WTC11 (cell line): ENCODE measurements around the gene ENTR1. TPM values are rescaled to one million over a fixed set of nuclear protein-coding genes. Genes with fewer than 3 reads are reported as not detected.

ENCODE experiments used
- ATAC-seq: fragments of 200-7000 bp; cut with Tn5 transposase; 2 replicates; pipeline ENCODE4 v1.10.0; 2021; ENCODE audit warnings: mild to moderate bottlenecking, moderate library complexity
- CTCF ChIA-PET: fragments of 300-600 bp; sonication (Branson Sonifier 250); formaldehyde crosslinking; loops from one replicate; lab custom pipeline; 2021; ENCODE audit warnings: antibody characterized with exemption; lab: Charles Lee
- POLR2A ChIA-PET: fragments of 350-600 bp; sonication (Branson Sonifier 250); formaldehyde crosslinking; loops from one replicate; lab custom pipeline; 2021; ENCODE audit warnings: antibody characterized with exemption; lab: Charles Lee
- DNase-seq: peaks from one replicate; pipeline ENCODE4 v3.0.0; 2021; ENCODE audit warnings: low spot score
- H3K27ac Mint-ChIP-seq: 2 replicates; pipeline ENCODE4 v1.8.0; 2021; ENCODE audit warnings: mixed read lengths
- H3K27me3 Mint-ChIP-seq: 2 replicates; pipeline ENCODE4 v1.8.0; 2021; ENCODE audit warnings: low read depth, mild to moderate bottlenecking, moderate library complexity, mixed read lengths
- H3K36me3 Mint-ChIP-seq: 2 replicates; pipeline ENCODE4 v1.8.0; 2021; ENCODE audit warnings: mixed read lengths
- H3K4me1 Mint-ChIP-seq: 2 replicates; pipeline ENCODE4 v1.8.0; 2022; ENCODE audit warnings: mixed read lengths
- H3K4me3 Mint-ChIP-seq: 2 replicates; pipeline ENCODE4 v1.8.0; 2021; ENCODE audit warnings: mild to moderate bottlenecking, moderate library complexity, mixed read lengths
- H3K9me3 Mint-ChIP-seq: 2 replicates; pipeline ENCODE4 v1.8.0; 2021; ENCODE audit warnings: mixed read lengths
- CBFB ChIP-seq: sonication (generic); formaldehyde crosslinking; IDR thresholded peaks from 2 replicates; pipeline ENCODE4 v1.8.1; 2022; ENCODE audit warnings: mild to moderate bottlenecking, low read depth, missing genetic modification reagents
- CREM ChIP-seq: sonication (generic); formaldehyde crosslinking; IDR thresholded peaks from 2 replicates; pipeline ENCODE4 v1.8.1; 2022; ENCODE audit warnings: mild to moderate bottlenecking, missing genetic modification reagents, moderate library complexity
- FOXJ3 ChIP-seq: sonication (generic); formaldehyde crosslinking; IDR thresholded peaks from 2 replicates; pipeline ENCODE4 v1.9.0; 2021; ENCODE audit warnings: missing genetic modification reagents, mild to moderate bottlenecking, borderline replicate concordance
- FOXP1 ChIP-seq: sonication (generic); formaldehyde crosslinking; IDR thresholded peaks from 2 replicates; pipeline ENCODE4 v1.8.0; 2022; ENCODE audit warnings: missing genetic modification reagents, mild to moderate bottlenecking, moderate library complexity, borderline replicate concordance
- HMGXB4 ChIP-seq: sonication (generic); formaldehyde crosslinking; IDR thresholded peaks from 2 replicates; pipeline ENCODE4 v1.8.1; 2023; ENCODE audit warnings: mild to moderate bottlenecking, moderate library complexity, missing genetic modification reagents
- JAZF1 ChIP-seq: fragments of 250-450 bp; sonication (Bioruptor Pico); IDR thresholded peaks from 2 replicates; pipeline ENCODE4 v1.9.0; 2021; ENCODE audit warnings: moderate library complexity, mild to moderate bottlenecking, inconsistent platforms
- MAX ChIP-seq: sonication (generic); formaldehyde crosslinking; IDR thresholded peaks from 2 replicates; pipeline ENCODE4 v1.8.0; 2022; ENCODE audit warnings: mild to moderate bottlenecking, missing genetic modification reagents
- MYBL2 ChIP-seq: sonication (generic); formaldehyde crosslinking; IDR thresholded peaks from 2 replicates; pipeline ENCODE4 v1.8.1; 2023; ENCODE audit warnings: mild to moderate bottlenecking, moderate library complexity, missing genetic modification reagents
- NR1H2 ChIP-seq: sonication (generic); formaldehyde crosslinking; IDR thresholded peaks from 2 replicates; pipeline ENCODE4 v1.9.0; 2021; ENCODE audit warnings: mild to moderate bottlenecking, moderate library complexity, missing genetic modification reagents
- NR3C1 ChIP-seq: sonication (generic); formaldehyde crosslinking; conservative IDR thresholded peaks from 2 replicates; pipeline ENCODE4 v1.8.1; 2023; ENCODE audit warnings: low read depth, mild to moderate bottlenecking, missing genetic modification reagents
- RELA ChIP-seq: sonication (generic); formaldehyde crosslinking; IDR thresholded peaks from 2 replicates; pipeline ENCODE4 v1.8.1; 2022; ENCODE audit warnings: missing genetic modification reagents, mild to moderate bottlenecking, borderline replicate concordance
- RORB ChIP-seq: fragments of 250-450 bp; sonication (Bioruptor Pico); IDR thresholded peaks from 2 replicates; pipeline ENCODE4 v1.9.0; 2021; ENCODE audit warnings: mild to moderate bottlenecking
- TEAD1 ChIP-seq: sonication (generic); formaldehyde crosslinking; IDR thresholded peaks from 2 replicates; pipeline ENCODE4 v1.8.0; 2022; ENCODE audit warnings: mild to moderate bottlenecking, missing genetic modification reagents
- ZBTB21 ChIP-seq: sonication (generic); formaldehyde crosslinking; IDR thresholded peaks from 2 replicates; pipeline ENCODE4 v1.8.1; 2023; ENCODE audit warnings: mild to moderate bottlenecking, missing genetic modification reagents, borderline replicate concordance
- ZMAT4 ChIP-seq: fragments of 250-450 bp; sonication (Bioruptor Pico); IDR thresholded peaks from 2 replicates; pipeline ENCODE4 v1.9.0; 2021; ENCODE audit warnings: mild to moderate bottlenecking
- ZNF219 ChIP-seq: sonication (generic); formaldehyde crosslinking; IDR thresholded peaks from 2 replicates; pipeline ENCODE4 v1.8.0; 2023; ENCODE audit warnings: missing genetic modification reagents, mild to moderate bottlenecking, borderline replicate concordance
- ZNF512 ChIP-seq: sonication (generic); formaldehyde crosslinking; IDR thresholded peaks from 2 replicates; pipeline ENCODE4 v1.8.1; 2022; ENCODE audit warnings: missing genetic modification reagents, borderline replicate concordance
- ZNF671 ChIP-seq: fragments of 250-450 bp; sonication (Bioruptor Pico); IDR thresholded peaks from 2 replicates; pipeline ENCODE4 v1.8.0; 2021; ENCODE audit warnings: mild to moderate bottlenecking
- total RNA-seq: library from RNA; stranded (reverse); gene quantifications from 3 replicates; pipeline ENCODE4 v1.2.3, GENCODE V29; 2021
- TF ChIP-seq, protein P1 (sequence below): sonication (generic); formaldehyde crosslinking; conservative IDR thresholded peaks from 2 replicates; pipeline ENCODE4 v1.8.1; 2022; ENCODE audit warnings: mild to moderate bottlenecking, missing genetic modification reagents
- TF ChIP-seq, protein P2 (sequence below): sonication (generic); formaldehyde crosslinking; IDR thresholded peaks from 2 replicates; pipeline ENCODE4 v1.8.1; 2023; ENCODE audit warnings: mild to moderate bottlenecking, missing genetic modification reagents
- TF ChIP-seq, protein P3 (sequence below): fragments of 250-450 bp; sonication (Bioruptor Pico); IDR thresholded peaks from 2 replicates; pipeline ENCODE4 v1.9.0; 2021; ENCODE audit warnings: mild to moderate bottlenecking, borderline replicate concordance
- TF ChIP-seq, protein P4 (sequence below): sonication (generic); formaldehyde crosslinking; IDR thresholded peaks from 2 replicates; pipeline ENCODE4 v1.8.1; 2023; ENCODE audit warnings: mild to moderate bottlenecking, missing genetic modification reagents, moderate library complexity

Gene ENTR1
- total RNA-seq, 1 experiment from 2014 or later = 140 TPM

GRCh38 chr9:136422876-136423275 lies 12.5 kb upstream of the ENTR1 start:
- CTCF ChIA-PET = no interaction called here
- H3K36me3 Mint-ChIP-seq = peaks cover 25% of the 10 kb centered on the region

GRCh38 chr9:136421791-136422190 lies 11.4 kb upstream of the ENTR1 start:
- no peaks in the 10 kb centered on the region for H3K9me3 Mint-ChIP-seq
- DNase-seq = no peak
- ATAC-seq = no peak
- H3K4me3 Mint-ChIP-seq = no peak overlapping the region
- POLR2A ChIA-PET = no interaction called here
- H3K27ac Mint-ChIP-seq = no peak overlapping the region
- H3K36me3 Mint-ChIP-seq = peaks cover 33% of the 10 kb centered on the region
- H3K4me1 Mint-ChIP-seq = no peaks in the 10 kb centered on the region
- H3K27me3 Mint-ChIP-seq = no peaks in the 10 kb centered on the region
- CTCF ChIA-PET = interaction anchor here (0.6 kb wide), 2 partner anchors 31 to 242 kb away, joined by 3 read pairs; no protein-coding TSS in a partner anchor
- TF ChIP-seq ZNF219 (CRISPR knock-in tag) (no peak), HMGXB4 (CRISPR knock-in tag) (no peak), RORB (CRISPR knock-in tag) (no peak), TEAD1 (CRISPR knock-in tag) (no peak)
- TF ChIP-seq, protein P1, sequence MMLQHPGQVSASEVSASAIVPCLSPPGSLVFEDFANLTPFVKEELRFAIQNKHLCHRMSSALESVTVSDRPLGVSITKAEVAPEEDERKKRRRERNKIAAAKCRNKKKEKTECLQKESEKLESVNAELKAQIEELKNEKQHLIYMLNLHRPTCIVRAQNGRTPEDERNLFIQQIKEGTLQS (CRISPR knock-in tag) = no peak
- TF ChIP-seq, protein P2, sequence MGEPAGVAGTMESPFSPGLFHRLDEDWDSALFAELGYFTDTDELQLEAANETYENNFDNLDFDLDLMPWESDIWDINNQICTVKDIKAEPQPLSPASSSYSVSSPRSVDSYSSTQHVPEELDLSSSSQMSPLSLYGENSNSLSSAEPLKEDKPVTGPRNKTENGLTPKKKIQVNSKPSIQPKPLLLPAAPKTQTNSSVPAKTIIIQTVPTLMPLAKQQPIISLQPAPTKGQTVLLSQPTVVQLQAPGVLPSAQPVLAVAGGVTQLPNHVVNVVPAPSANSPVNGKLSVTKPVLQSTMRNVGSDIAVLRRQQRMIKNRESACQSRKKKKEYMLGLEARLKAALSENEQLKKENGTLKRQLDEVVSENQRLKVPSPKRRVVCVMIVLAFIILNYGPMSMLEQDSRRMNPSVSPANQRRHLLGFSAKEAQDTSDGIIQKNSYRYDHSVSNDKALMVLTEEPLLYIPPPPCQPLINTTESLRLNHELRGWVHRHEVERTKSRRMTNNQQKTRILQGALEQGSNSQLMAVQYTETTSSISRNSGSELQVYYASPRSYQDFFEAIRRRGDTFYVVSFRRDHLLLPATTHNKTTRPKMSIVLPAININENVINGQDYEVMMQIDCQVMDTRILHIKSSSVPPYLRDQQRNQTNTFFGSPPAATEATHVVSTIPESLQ (CRISPR knock-in tag) = no peak

More at GRCh38 chr9:136422876-136423275, 12.5 kb upstream of the ENTR1 start:
- POLR2A ChIA-PET = no interaction called here
- H3K4me1 Mint-ChIP-seq = no peaks in the 10 kb centered on the region
- no peak overlapping the region for H3K4me3 Mint-ChIP-seq
- TF ChIP-seq CBFB (CRISPR knock-in tag) (no peak), ZMAT4 (CRISPR knock-in tag) (no peak), JAZF1 (CRISPR knock-in tag) (no peak), ZBTB21 (CRISPR knock-in tag) (no peak), FOXJ3 (CRISPR knock-in tag) (no peak), MAX (no peak), ZNF671 (CRISPR knock-in tag) (no peak), MYBL2 (no peak), CREM (CRISPR knock-in tag) (no peak), ZNF512 (CRISPR knock-in tag) (no peak), RELA (no peak), NR3C1 (CRISPR knock-in tag) (no peak), FOXP1 (no peak), NR1H2 (CRISPR knock-in tag) (no peak)
- TF ChIP-seq, protein P3, sequence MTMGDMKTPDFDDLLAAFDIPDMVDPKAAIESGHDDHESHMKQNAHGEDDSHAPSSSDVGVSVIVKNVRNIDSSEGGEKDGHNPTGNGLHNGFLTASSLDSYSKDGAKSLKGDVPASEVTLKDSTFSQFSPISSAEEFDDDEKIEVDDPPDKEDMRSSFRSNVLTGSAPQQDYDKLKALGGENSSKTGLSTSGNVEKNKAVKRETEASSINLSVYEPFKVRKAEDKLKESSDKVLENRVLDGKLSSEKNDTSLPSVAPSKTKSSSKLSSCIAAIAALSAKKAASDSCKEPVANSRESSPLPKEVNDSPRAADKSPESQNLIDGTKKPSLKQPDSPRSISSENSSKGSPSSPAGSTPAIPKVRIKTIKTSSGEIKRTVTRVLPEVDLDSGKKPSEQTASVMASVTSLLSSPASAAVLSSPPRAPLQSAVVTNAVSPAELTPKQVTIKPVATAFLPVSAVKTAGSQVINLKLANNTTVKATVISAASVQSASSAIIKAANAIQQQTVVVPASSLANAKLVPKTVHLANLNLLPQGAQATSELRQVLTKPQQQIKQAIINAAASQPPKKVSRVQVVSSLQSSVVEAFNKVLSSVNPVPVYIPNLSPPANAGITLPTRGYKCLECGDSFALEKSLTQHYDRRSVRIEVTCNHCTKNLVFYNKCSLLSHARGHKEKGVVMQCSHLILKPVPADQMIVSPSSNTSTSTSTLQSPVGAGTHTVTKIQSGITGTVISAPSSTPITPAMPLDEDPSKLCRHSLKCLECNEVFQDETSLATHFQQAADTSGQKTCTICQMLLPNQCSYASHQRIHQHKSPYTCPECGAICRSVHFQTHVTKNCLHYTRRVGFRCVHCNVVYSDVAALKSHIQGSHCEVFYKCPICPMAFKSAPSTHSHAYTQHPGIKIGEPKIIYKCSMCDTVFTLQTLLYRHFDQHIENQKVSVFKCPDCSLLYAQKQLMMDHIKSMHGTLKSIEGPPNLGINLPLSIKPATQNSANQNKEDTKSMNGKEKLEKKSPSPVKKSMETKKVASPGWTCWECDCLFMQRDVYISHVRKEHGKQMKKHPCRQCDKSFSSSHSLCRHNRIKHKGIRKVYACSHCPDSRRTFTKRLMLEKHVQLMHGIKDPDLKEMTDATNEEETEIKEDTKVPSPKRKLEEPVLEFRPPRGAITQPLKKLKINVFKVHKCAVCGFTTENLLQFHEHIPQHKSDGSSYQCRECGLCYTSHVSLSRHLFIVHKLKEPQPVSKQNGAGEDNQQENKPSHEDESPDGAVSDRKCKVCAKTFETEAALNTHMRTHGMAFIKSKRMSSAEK (CRISPR knock-in tag) = no peak
- TF ChIP-seq, protein P1 (CRISPR knock-in tag) = no peak
- TF ChIP-seq, protein P4, sequence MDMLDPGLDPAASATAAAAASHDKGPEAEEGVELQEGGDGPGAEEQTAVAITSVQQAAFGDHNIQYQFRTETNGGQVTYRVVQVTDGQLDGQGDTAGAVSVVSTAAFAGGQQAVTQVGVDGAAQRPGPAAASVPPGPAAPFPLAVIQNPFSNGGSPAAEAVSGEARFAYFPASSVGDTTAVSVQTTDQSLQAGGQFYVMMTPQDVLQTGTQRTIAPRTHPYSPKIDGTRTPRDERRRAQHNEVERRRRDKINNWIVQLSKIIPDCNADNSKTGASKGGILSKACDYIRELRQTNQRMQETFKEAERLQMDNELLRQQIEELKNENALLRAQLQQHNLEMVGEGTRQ (CRISPR knock-in tag) = no peak
- no peak overlapping the region for H3K27ac Mint-ChIP-seq
- DNase-seq (no peak), ATAC-seq (no peak)
- no peaks in the 10 kb centered on the region for H3K27me3 Mint-ChIP-seq
- H3K9me3 Mint-ChIP-seq = no peaks in the 10 kb centered on the region
